Thyroid gland (tissue), 4 donors: ENCODE measurements around the gene DUSP8.
"Not testable (repeated sequence)": the region's sequence is repeated elsewhere in the genome, so short reads cannot be mapped to it uniquely, and the experiment has no call there.

Experiments
- POLR2A ChIP-seq, 2 donors: fragments of 450-650 bp; IDR thresholded peaks; one replicate each; pipeline ENCODE4 v1.6.1; 2017; ENCODE audit warnings: antibody characterized with exemption in 2 of 2, mild to moderate bottlenecking in 2 of 2, moderate library complexity in 1 of 2
- TF ChIP-seq, protein P1 (sequence below), 6 experiments: fragments of 200-600 bp in 3 of 6; fragments of 450-650 bp in 3 of 6; sonication (generic) in 3 of 6; IDR thresholded peaks; one replicate each; pipeline ENCODE4 v1.5.1; 2016 to 2019; ENCODE audit warnings: antibody characterized with exemption in 6 of 6, mild to moderate bottlenecking in 2 of 6, inconsistent platforms in 1 of 6, moderate library complexity in 1 of 6

DNA sequence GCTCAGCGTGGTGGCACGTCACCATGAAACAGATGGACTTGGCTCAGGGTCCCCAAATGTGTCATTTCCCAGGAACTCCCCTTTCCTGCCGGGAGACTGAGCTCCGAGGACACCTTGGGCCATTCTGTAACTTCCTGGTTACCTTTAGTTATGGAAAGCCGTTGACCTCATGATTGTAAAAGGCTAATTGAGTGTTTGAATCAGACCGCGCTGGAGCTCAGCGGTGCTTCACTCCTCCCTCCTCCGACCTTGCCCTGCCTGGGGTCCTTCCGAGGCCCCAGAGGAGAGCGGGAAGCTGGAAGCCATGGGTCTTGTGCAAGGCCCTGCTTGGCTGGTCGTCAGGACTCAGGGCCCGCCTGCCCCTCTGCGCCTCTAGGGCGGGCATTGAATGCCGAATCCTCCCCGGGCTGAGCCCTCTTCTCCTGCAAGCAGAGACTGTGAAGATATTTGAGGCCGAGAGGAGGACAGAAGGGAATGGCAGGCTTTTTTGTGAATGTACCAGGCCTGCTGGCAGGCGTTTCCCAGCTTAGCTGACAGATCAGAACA, 24.6 kb upstream of the DUSP8 start:
- TF ChIP-seq, protein P1, sequence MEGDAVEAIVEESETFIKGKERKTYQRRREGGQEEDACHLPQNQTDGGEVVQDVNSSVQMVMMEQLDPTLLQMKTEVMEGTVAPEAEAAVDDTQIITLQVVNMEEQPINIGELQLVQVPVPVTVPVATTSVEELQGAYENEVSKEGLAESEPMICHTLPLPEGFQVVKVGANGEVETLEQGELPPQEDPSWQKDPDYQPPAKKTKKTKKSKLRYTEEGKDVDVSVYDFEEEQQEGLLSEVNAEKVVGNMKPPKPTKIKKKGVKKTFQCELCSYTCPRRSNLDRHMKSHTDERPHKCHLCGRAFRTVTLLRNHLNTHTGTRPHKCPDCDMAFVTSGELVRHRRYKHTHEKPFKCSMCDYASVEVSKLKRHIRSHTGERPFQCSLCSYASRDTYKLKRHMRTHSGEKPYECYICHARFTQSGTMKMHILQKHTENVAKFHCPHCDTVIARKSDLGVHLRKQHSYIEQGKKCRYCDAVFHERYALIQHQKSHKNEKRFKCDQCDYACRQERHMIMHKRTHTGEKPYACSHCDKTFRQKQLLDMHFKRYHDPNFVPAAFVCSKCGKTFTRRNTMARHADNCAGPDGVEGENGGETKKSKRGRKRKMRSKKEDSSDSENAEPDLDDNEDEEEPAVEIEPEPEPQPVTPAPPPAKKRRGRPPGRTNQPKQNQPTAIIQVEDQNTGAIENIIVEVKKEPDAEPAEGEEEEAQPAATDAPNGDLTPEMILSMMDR (IDR thresholded peaks at IDR 0.05), result not testable (repeated sequence)
- TF ChIP-seq POLR2A (IDR thresholded peaks at IDR 0.05), result not testable (repeated sequence)
